Breast epithelium (tissue), 4 donors: ENCODE data around the gene HLA-F. TPM values are rescaled to one million over a fixed set of nuclear protein-coding genes. Genes with fewer than 3 reads are reported as not detected.

Experiments
- DNase-seq, 2 donors: peaks; one replicate each; pipeline ENCODE4 v3.0.0-alpha.2; 2019; ENCODE audit warnings: low spot score in 2 of 2
- H3K27ac ChIP-seq, 2 donors: fragments of 200-600 bp; sonication (generic) in 1 of 2; one replicate each; pipeline ENCODE4 v1.5.1; 2016 to 2019; ENCODE audit warnings: mild to moderate bottlenecking in 1 of 2
- H3K27me3 ChIP-seq, 2 donors: fragments of 200-600 bp; sonication (generic) in 1 of 2; one replicate each; pipeline versions ENCODE4 v1.5.1 to v1.6.0; 2017 to 2019; ENCODE audit warnings: control low read depth in 1 of 2, mild to moderate bottlenecking in 1 of 2
- H3K36me3 ChIP-seq: fragments of 200-600 bp; one replicate; pipeline ENCODE4 v1.5.1; 2019
- H3K4me1 ChIP-seq, 2 donors: fragments of 200-600 bp; sonication (generic); one replicate each; pipeline ENCODE4 v1.5.1; 2016 to 2019; ENCODE audit warnings: control low read depth in 1 of 2
- H3K4me3 ChIP-seq, 3 donors: fragments of 200-600 bp; sonication (generic); 1 replicate in 2 of 3; 2 replicates in 1 of 3; pipeline ENCODE4 v1.5.1; 2016 to 2019; ENCODE audit warnings: mild to moderate bottlenecking in 3 of 3, moderate library complexity in 2 of 3
- H3K9me3 ChIP-seq, 2 donors: fragments of 200-600 bp; sonication (generic) in 1 of 2; one replicate each; pipeline ENCODE4 v1.5.1; 2016 to 2019; ENCODE audit warnings: control low read depth in 1 of 2
- CTCF ChIP-seq, 3 donors: fragments of 450-650 bp; IDR thresholded peaks; one replicate each; pipeline ENCODE4 v1.5.1; 2016 to 2017; ENCODE audit warnings: antibody characterized with exemption in 3 of 3, mild to moderate bottlenecking in 3 of 3, moderate library complexity in 3 of 3
- POLR2A ChIP-seq: fragments of 450-650 bp; IDR thresholded peaks from one replicate; pipeline ENCODE4 v1.6.1; 2016; ENCODE audit warnings: antibody characterized with exemption, mild to moderate bottlenecking, moderate library complexity
- POLR2AphosphoS5 ChIP-seq, 3 donors: sonication (generic); formaldehyde crosslinking; IDR thresholded peaks; one replicate each; pipeline ENCODE4 v1.6.1; 2017; ENCODE audit warnings: antibody characterized with exemption in 3 of 3
- intact Hi-C: fragments of 100-400 bp; cut with DNase I; formaldehyde crosslinking; loops from one replicate; pipeline ENCODE4 v1.15.1; 2023; ENCODE audit warnings: low total_unique reads
- total RNA-seq, 3 donors: library from RNA; depleted of rRNA; stranded (reverse); fragments of >200 nt; gene quantifications; one replicate each; pipeline ENCODE4 v1.1.0, GENCODE V29; 2016

HLA-F gene
- total RNA-seq, 3 donors from 2014 or later: 58.6 to 93.7 (median 64.1) TPM

- no peak for DNase-seq
- Histone ChIP-seq H3K27me3 (no peaks in the 10 kb centered on the region), H3K9me3 (no peaks in the 10 kb centered on the region), H3K4me1 (peaks cover 0 to 7% of the 10 kb centered on the region in 2 donors), H3K36me3 (no peaks in the 10 kb centered on the region), H3K4me3 (peak overlapping the region; percentile 52 to 79 (median 67)), H3K27ac (peak overlapping the region; percentile 91 to 94)
- TF ChIP-seq CTCF (IDR thresholded peaks at IDR 0.05) (no peak), POLR2AphosphoS5 (IDR thresholded peaks at IDR 0.05) (no peak), POLR2A (no peak)
- intact Hi-C loops: no loop called here
Measured at GRCh38 chr6:29753309-29753644, 30.0 kb downstream of the HLA-F start.

GRCh38 chr6:29755295-29755871, 32.1 kb downstream of the HLA-F start:
- no peaks in the 10 kb centered on the region for H3K9me3 ChIP-seq
- TF ChIP-seq POLR2AphosphoS5 (IDR thresholded peaks at IDR 0.05) (no peak), POLR2A (no peak), CTCF (IDR thresholded peaks at IDR 0.05) (no peak)
- no peaks in the 10 kb centered on the region for H3K36me3 ChIP-seq
- H3K4me1 ChIP-seq: no peaks in the 10 kb centered on the region
- intact Hi-C loops: no loop called here
- no peak overlapping the region for H3K27ac ChIP-seq
- DNase-seq: no peak
- no peaks in the 10 kb centered on the region for H3K27me3 ChIP-seq
- no peak overlapping the region for H3K4me3 ChIP-seq

- intact Hi-C loops: no loop called here
- Histone ChIP-seq H3K4me1 (no peaks in the 10 kb centered on the region), H3K36me3 (no peaks in the 10 kb centered on the region), H3K4me3 (no peak overlapping the region), H3K9me3 (no peaks in the 10 kb centered on the region), H3K27ac (no peak overlapping the region), H3K27me3 (no peaks in the 10 kb centered on the region)
- TF ChIP-seq POLR2A (no peak), CTCF (IDR thresholded peaks at IDR 0.05) (no peak), POLR2AphosphoS5 (IDR thresholded peaks at IDR 0.05) (no peak)
- no peak for DNase-seq
Measured at GRCh38 chr6:29757282-29757681, 34.0 kb downstream of the HLA-F start.

- H3K4me3 ChIP-seq: no peak overlapping the region
- H3K9me3 ChIP-seq: no peaks in the 10 kb centered on the region
- H3K27ac ChIP-seq: no peak overlapping the region
- intact Hi-C loops: no loop called here
- H3K27me3 ChIP-seq: no peaks in the 10 kb centered on the region
- no peak for DNase-seq
- no peaks in the 10 kb centered on the region for H3K36me3 ChIP-seq
- no peaks in the 10 kb centered on the region for H3K4me1 ChIP-seq
- TF ChIP-seq CTCF (IDR thresholded peaks at IDR 0.05): no peak
- TF ChIP-seq POLR2A: no peak
- no peak for TF ChIP-seq POLR2AphosphoS5 (IDR thresholded peaks at IDR 0.05)
Measured at GRCh38 chr6:29757701-29758293, 34.6 kb downstream of the HLA-F start.

- no peak overlapping the region for H3K27ac ChIP-seq
- intact Hi-C loops: no loop called here
- TF ChIP-seq POLR2A (no peak), POLR2AphosphoS5 (IDR thresholded peaks at IDR 0.05) (no peak), CTCF (IDR thresholded peaks at IDR 0.05) (no peak)
Measured at GRCh38 chr6:29758761-29759160, 35.5 kb downstream of the HLA-F start.

More at GRCh38 chr6:29758761-29759160, 35.5 kb downstream of the HLA-F start:
- Histone ChIP-seq H3K4me3 (no peak overlapping the region), H3K9me3 (no peaks in the 10 kb centered on the region), H3K36me3 (no peaks in the 10 kb centered on the region), H3K4me1 (no peaks in the 10 kb centered on the region), H3K27me3 (no peaks in the 10 kb centered on the region)
- DNase-seq: no peak
